Measurements from ENCODE around the gene FCN2. TPM values are rescaled to one million over a fixed set of nuclear protein-coding genes. Genes with fewer than 3 reads are reported as not detected.

The FCN2 gene
- total and polyA plus RNA-seq, 2 of the 13 experiments (the other 11 are each of a cell fraction or from before 2014, with no cell fraction given), result not detected

GRCh38 chr9:134913713-134914500, 33.3 kb downstream of the FCN2 start:
- in situ Hi-C loops (cut with HindIII; ENCODE audit: extremely low pct_ligation_motif_present, low pct_unique_long_range_greater_than_20kb) (no loop called here), intact Hi-C loops (cut with micrococcal nuclease; ENCODE audit: unreplicated experiment) (no loop called here)
- Histone ChIP-seq H3K4me1 (ENCODE audit: insufficient read depth, low read length) (no peaks in the 10 kb centered on the region), H3K79me2 (ENCODE audit: insufficient read depth, low read length) (no peaks in the 10 kb centered on the region), H3K9me3 (ENCODE audit: low read length) (no peaks in the 10 kb centered on the region), H4K20me1 (ENCODE audit: insufficient read depth, low read length) (no peaks in the 10 kb centered on the region), H3K4me2 (ENCODE audit: low read depth, low read length) (no peak overlapping the region), H3K9ac (ENCODE audit: insufficient read depth, low read depth, low read length) (no peak overlapping the region), H3K36me3 (replicated peaks in 1 of 2; ENCODE audit: control insufficient read depth in 1 of 2, insufficient read depth in 2 of 2, low read length in 2 of 2) (no peaks in the 10 kb centered on the region), H3K4me3 (replicated peaks in 1 of 3; ENCODE audit: insufficient read depth in 1 of 3, low read depth in 2 of 3, low read length in 3 of 3) (no peak overlapping the region), H3K27me3 (ENCODE audit: control insufficient read depth in 1 of 2, insufficient read depth in 2 of 2, low read length in 2 of 2) (peaks cover 10 to 73% of the 10 kb centered on the region in 2 experiments; a peak in 4 of 5 replicates), H3K27ac (ENCODE audit: extremely low read length, insufficient read depth, low read length) (no peak overlapping the region), H2AFZ (ENCODE audit: low read length) (no peak overlapping the region)
- FAIRE-seq (no peak), DNase-seq (ENCODE audit: low spot score) (no peak), ATAC-seq (no peak)
- 9% methylated on average over 5 of the region's 23 CpGs for WGBS (ENCODE audit: low lambda C conversion rate)
- no TSS peak for BruUV-seq (replicated peaks)
- TF ChIP-seq ZNF549 (CRISPR knock-in tag; IDR thresholded peaks at IDR 0.05), result no peak
- TF ChIP-seq KLF11 (CRISPR knock-in tag; IDR thresholded peaks at IDR 0.05), result no peak
- no peak for TF ChIP-seq ZNF276 (CRISPR knock-in tag; IDR thresholded peaks at IDR 0.05; ENCODE audit: low read depth)
- TF ChIP-seq ZBTB4 (CRISPR knock-in tag; IDR thresholded peaks at IDR 0.05; ENCODE audit: borderline replicate concordance), result no peak
- no peak for TF ChIP-seq AHR (CRISPR knock-in tag; IDR thresholded peaks at IDR 0.05)
- TF ChIP-seq ZNF547 (CRISPR knock-in tag; IDR thresholded peaks at IDR 0.05), result no peak
- TF ChIP-seq MTA1 (CRISPR knock-in tag; IDR thresholded peaks at IDR 0.05; ENCODE audit: borderline replicate concordance), result no peak
- no peak for TF ChIP-seq PTBP1 (IDR thresholded peaks at IDR 0.05; ENCODE audit: low read depth, low read length, poor library complexity, severe bottlenecking)
- POLR2A ChIA-PET, result no interaction called here
- CTCF ChIA-PET (ENCODE audit: low intra/inter-chr PET ratio, low total read pairs), result no interaction called here

All from HepG2 (cell line).